Neural cell (in vitro differentiated cells): ENCODE data around the gene HS6ST3. TPM values are rescaled to one million over a fixed set of nuclear protein-coding genes. Genes with fewer than 3 reads are reported as not detected.

ENCODE experiments used
- H2AFZ ChIP-seq: fragments of 200-600, 300-800 bp; sonication (generic), shearing (Covaris generic); 2 replicates; pipeline ENCODE4 v1.6.0; 2014; ENCODE audit warnings: low read depth, mild to moderate bottlenecking, antibody characterized with exemption, low read length, moderate library complexity
- H3F3A ChIP-seq: fragments of 200-600 bp; shearing (Covaris generic); 2 replicates; pipeline ENCODE4 v1.6.1; 2016; ENCODE audit warnings: mild to moderate bottlenecking, moderate library complexity, mixed read lengths, antibody characterized with exemption, low read length; ENCODE audit not compliant: insufficient read depth, poor library complexity, severe bottlenecking
- H3K27ac ChIP-seq: fragments of 200-600, 300-800 bp; sonication (generic), shearing (Covaris generic); 2 replicates; pipeline ENCODE4 v1.5.1; 2014; ENCODE audit warnings: mild to moderate bottlenecking, low read length, moderate library complexity
- H3K27me3 ChIP-seq: fragments of 300-800, 200-600 bp; sonication (generic), shearing (Covaris generic); 2 replicates; pipeline ENCODE4 v1.6.0; 2014; ENCODE audit warnings: mild to moderate bottlenecking, low read depth, low read length, moderate library complexity; ENCODE audit not compliant: insufficient read depth
- H3K36me3 ChIP-seq: fragments of 300-800, 200-600 bp; sonication (generic), shearing (Covaris generic); 2 replicates; pipeline ENCODE4 v1.5.1; 2014; ENCODE audit warnings: mild to moderate bottlenecking, antibody characterized with exemption, low read length, moderate library complexity; ENCODE audit not compliant: insufficient read depth
- H3K4me2 ChIP-seq: fragments of 300-800, 200-600 bp; sonication (generic), shearing (Covaris generic); 2 replicates; pipeline ENCODE4 v1.6.0; 2014; ENCODE audit warnings: mild to moderate bottlenecking, low read length
- H3K4me3 ChIP-seq: fragments of 300-800, 200-600 bp; sonication (generic), shearing (Covaris generic); 2 replicates; pipeline ENCODE4 v1.5.1; 2014; ENCODE audit warnings: mild to moderate bottlenecking, low read length, moderate library complexity
- H3K79me2 ChIP-seq: fragments of 200-600 bp; shearing (Covaris generic); replicated peaks from 2 replicates; pipeline ENCODE4 v1.6.0; 2014; ENCODE audit warnings: mild to moderate bottlenecking, low read length, moderate library complexity; ENCODE audit not compliant: insufficient read depth
- H3K9ac ChIP-seq: fragments of 300-800, 200-600 bp; sonication (generic), shearing (Covaris generic); 2 replicates; pipeline ENCODE4 v1.6.1; 2016; ENCODE audit warnings: mild to moderate bottlenecking, low read length, mixed read lengths
- H3K9me2 ChIP-seq: fragments of 200-600 bp; shearing (Covaris generic); 2 replicates; pipeline ENCODE4 v1.6.1; 2016; ENCODE audit warnings: mild to moderate bottlenecking, low read length, mixed read lengths; ENCODE audit not compliant: insufficient read depth
- H3K9me3 ChIP-seq: fragments of 200-600, 300-800 bp; sonication (generic), shearing (Covaris generic); 2 replicates; pipeline ENCODE4 v1.6.1; 2016; ENCODE audit warnings: mild to moderate bottlenecking, mixed run types, low read length, moderate library complexity, mixed read lengths
- H4K20me1 ChIP-seq: fragments of 200-600 bp; shearing (Covaris generic); 2 replicates; pipeline ENCODE4 v1.6.1; 2016; ENCODE audit warnings: mild to moderate bottlenecking, mixed run types; ENCODE audit not compliant: insufficient read depth
- CTCF ChIP-seq: fragments of 450-650 bp; IDR thresholded peaks from 2 replicates; pipeline ENCODE4 v1.5.1; 2014; ENCODE audit warnings: antibody characterized with exemption, mild to moderate bottlenecking, moderate library complexity; ENCODE audit not compliant: poor library complexity, severe bottlenecking
- EP300 ChIP-seq: fragments of 450-650 bp; conservative IDR thresholded peaks from 2 replicates; pipeline ENCODE4 v1.6.1; 2014; ENCODE audit warnings: antibody characterized with exemption, mild to moderate bottlenecking, moderate library complexity; ENCODE audit not compliant: poor library complexity, severe bottlenecking
- EZH2 ChIP-seq: fragments of 200-600, 300-800 bp; shearing (Covaris generic), sonication (generic); IDR thresholded peaks from 2 replicates; pipeline ENCODE4 v1.6.1; 2014; ENCODE audit warnings: antibody characterized with exemption, low read length, borderline replicate concordance, mild to moderate bottlenecking; ENCODE audit not compliant: insufficient read depth, poor library complexity, severe bottlenecking
- MXI1 ChIP-seq: fragments of 450-650 bp; conservative IDR thresholded peaks from 2 replicates; pipeline ENCODE4 v1.6.1; 2014; ENCODE audit warnings: antibody characterized with exemption, mild to moderate bottlenecking; ENCODE audit not compliant: poor library complexity, severe bottlenecking
- POLR2AphosphoS5 ChIP-seq: IDR thresholded peaks from 2 replicates; pipeline ENCODE4 v1.6.1; 2012
- RAD21 ChIP-seq: fragments of 450-650 bp; conservative IDR thresholded peaks from 2 replicates; pipeline ENCODE4 v1.6.1; 2014; ENCODE audit warnings: antibody characterized with exemption, mild to moderate bottlenecking, moderate library complexity
- REST ChIP-seq: IDR thresholded peaks from 2 replicates; pipeline ENCODE4 v1.6.1; 2012; ENCODE audit warnings: borderline replicate concordance
- SMC3 ChIP-seq: fragments of 450-650 bp; conservative IDR thresholded peaks from 2 replicates; pipeline ENCODE4 v1.6.1; 2014; ENCODE audit warnings: antibody characterized with exemption, mild to moderate bottlenecking, moderate library complexity; ENCODE audit not compliant: poor library complexity
- TAF1 ChIP-seq: IDR thresholded peaks from 2 replicates; pipeline ENCODE4 v1.6.1; 2012; ENCODE audit warnings: low read depth
- polyA plus RNA-seq: library from polyadenylated mRNA; depleted of rRNA; stranded (reverse); fragments of >200 nt; gene quantifications from 2 replicates; pipeline ENCODE4 v1.2.3, GENCODE V29; 2014

HS6ST3 gene
- polyA plus RNA-seq, 1 donor from 2014 or later = 10.9 TPM

DNA sequence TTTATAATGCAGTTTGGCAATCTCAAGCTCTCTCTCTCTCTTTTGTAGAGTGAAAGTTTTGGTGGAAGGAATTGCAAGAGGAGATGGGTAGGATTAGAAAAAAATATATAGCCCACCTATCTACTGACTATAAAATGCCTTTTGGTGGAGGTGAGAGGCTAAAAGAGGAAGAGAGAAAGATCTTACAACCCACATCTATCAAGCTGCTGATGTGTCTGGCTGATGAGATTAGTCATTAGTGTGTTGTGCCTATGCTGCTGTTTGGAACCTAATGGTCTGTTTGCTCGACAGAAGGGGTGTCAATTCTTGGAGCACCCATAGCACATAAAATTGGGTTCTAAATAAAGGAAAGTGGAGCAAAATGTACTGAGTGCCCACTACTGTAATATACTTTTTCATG, 411.0 kb downstream of the HS6ST3 start:
- no peak overlapping the region for H3K4me3 ChIP-seq
- no peak overlapping the region for H3K4me2 ChIP-seq
- no peaks in the 10 kb centered on the region for H3K36me3 ChIP-seq
- H2AFZ ChIP-seq = no peak overlapping the region
- H4K20me1 ChIP-seq = no peaks in the 10 kb centered on the region
- no peak overlapping the region for H3K27ac ChIP-seq
- no peaks in the 10 kb centered on the region for H3K9me3 ChIP-seq
- no peak overlapping the region for H3K9ac ChIP-seq
- no peaks in the 10 kb centered on the region for H3K27me3 ChIP-seq
- TF ChIP-seq EP300 (no peak), REST (no peak), POLR2AphosphoS5 (no peak), SMC3 (no peak), EZH2 (no peak), MXI1 (no peak), RAD21 (no peak), CTCF (no peak), TAF1 (no peak)
- H3K9me2 ChIP-seq = no peaks in the 10 kb centered on the region
- H3K79me2 ChIP-seq = no peaks in the 10 kb centered on the region
- H3F3A ChIP-seq = no peaks in the 10 kb centered on the region

DNA sequence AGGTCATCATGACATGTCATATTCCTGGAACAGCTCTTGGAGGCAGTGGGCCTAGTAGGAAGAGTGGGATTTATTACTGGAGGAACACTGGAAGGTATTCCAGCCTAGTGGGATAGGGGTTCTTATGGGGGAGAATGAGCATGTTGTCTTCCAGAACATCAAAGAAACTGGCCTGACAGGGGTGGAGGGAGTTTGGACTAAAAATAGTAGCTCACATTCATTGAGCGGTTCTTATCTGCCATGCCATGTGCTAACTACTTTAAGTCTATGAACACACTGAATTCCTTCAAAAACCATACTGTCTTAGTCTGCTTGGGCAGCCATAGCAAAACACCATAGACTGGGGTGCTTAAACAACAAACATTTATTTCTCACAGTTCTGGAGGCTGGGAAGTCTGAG, 413.6 kb downstream of the HS6ST3 start:
- Histone ChIP-seq H3K9me3 (no peaks in the 10 kb centered on the region), H3F3A (no peaks in the 10 kb centered on the region), H2AFZ (no peak overlapping the region), H3K27me3 (no peaks in the 10 kb centered on the region), H3K9ac (no peak overlapping the region), H3K79me2 (no peaks in the 10 kb centered on the region), H3K4me3 (no peak overlapping the region), H3K4me2 (no peak overlapping the region), H4K20me1 (no peaks in the 10 kb centered on the region), H3K9me2 (no peaks in the 10 kb centered on the region), H3K27ac (no peak overlapping the region), H3K36me3 (no peaks in the 10 kb centered on the region)
- no peak for TF ChIP-seq MXI1
- no peak for TF ChIP-seq POLR2AphosphoS5
- no peak for TF ChIP-seq RAD21
- TF ChIP-seq EZH2 = no peak
- no peak for TF ChIP-seq EP300
- no peak for TF ChIP-seq REST
- TF ChIP-seq TAF1 = no peak
- no peak for TF ChIP-seq SMC3
- TF ChIP-seq CTCF = no peak
